HG02852 (cell line): ENCODE measurements around the gene OCEL1.
A peak's percentile ranks its signal among the peaks of the same experiment; 100 is the strongest.

Experiments
- ATAC-seq: cut with Tn5 transposase; IDR thresholded peaks from one replicate; pipeline ENCODE4 v1.9.1; 2021; ENCODE audit warnings: mild to moderate bottlenecking, moderate library complexity; ENCODE audit not compliant: unreplicated experiment

Gene OCEL1

DNA sequence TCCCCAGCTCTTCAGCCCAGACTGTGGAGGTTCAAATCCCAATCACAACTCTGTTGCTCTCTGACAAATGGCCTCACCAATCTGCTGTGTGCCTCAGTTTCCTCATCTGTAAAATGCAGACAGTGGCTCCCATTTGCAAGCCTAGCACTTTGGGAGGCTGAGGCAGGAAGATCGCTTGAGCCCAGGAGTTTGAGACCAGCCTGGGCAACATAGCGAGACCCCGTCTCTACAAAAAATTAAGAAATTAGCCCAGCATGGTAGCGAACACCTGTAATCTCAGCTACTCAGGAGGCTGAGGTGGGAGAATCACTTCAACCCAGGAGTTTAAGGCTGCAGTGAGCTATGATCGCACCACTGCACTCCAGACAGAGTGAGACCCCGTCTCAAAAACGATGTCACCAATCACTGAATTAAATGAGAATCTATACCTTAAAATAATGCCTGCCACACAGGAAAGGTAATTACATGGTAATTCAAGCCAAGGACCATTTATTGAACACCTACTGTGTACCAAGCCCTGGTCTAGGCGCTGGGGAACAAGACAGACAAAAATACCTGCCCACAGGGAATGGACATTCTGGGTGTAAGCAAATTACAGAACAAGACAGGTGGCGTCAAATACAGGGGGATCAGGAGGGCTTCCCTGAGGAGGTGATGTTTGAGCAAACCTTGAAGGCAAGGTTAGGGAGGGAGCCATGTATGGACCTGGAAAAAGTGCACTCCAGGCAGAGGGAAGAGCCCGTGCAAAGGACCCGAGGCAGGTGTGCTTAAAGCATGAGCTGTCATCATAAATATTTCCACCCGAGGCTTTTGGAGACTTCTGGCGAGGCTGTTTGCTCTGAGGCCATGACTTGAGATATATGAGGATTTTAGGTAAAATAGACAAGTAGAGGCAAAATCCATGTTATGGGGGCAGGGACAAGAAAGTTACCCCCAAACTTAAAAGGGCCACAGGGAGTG, 12.0 kb downstream of the OCEL1 start:
- no peak for ATAC-seq

- ATAC-seq = no peak
Measured at GRCh38 chr19:17240062-17240752, 14.2 kb downstream of the OCEL1 start.

DNA sequence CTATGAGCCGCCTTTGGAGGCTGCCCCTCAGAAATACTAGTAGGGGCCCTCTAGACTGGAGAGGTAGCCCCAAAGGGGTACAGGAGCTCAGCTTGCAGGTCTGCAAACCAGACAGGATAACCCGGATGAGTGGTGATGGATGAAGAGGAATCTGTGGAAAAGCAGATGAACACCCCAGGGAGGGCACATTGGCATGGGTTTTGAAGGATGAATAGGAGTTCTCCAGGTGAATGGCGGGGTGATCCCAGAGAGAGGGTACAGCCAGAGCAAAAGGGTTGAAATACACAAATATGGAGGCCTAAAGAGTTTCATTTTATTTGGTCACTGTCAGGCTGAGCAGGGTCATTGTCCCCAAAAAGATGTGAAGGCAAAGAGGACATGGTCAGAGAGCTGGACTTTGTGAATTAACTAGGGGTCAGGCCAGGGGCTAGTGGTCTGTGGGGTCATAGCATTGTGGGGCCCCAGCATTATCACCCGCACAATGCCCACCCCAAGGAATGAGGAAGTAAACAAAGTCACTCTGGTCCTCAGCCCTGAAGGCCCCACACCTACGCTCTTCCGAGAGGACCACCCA, 14.9 kb downstream of the OCEL1 start:
- ATAC-seq = no peak

- no peak for ATAC-seq
Measured at GRCh38 chr19:17242431-17243208, 16.6 kb downstream of the OCEL1 start.

GRCh38 chr19:17243211-17243829, 17.3 kb downstream of the OCEL1 start:
- no peak for ATAC-seq

DNA sequence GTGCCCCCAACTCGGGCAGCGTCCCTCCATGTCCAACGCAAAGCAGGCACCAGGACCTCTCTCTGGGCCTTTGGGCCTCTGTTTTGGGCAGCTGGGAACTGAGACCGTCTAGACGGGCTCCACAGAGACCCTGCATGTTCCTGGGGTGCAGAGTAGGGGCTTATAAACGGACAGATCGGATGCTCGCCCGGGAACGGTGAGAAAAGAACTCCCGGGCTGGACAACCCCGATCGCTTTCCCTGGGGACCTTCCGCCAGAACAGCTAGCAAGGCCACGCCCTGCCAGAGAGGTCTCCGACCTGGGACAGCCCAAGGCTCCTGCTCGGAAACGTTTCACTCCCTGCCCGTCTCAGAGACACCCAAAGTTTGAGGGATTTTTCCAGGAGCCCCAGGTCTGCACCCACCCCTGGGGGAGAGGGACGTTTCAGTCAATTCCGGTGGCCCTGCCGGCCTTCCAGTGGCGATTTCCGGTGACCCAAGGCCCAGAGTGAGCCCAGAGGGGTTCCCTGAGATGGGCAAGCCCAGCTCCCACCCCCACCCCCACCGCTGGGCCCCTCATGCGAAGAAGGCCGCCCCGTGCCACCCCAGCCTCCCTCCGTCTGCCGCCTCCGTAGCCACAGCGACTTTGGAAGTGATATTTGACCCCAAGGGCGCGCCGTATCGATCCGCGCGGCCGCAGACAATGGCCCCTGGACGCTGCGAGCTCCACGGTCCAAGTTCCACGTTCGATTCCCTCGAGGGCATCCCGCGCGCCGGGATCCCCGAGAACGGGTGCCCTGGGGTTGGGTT, 18.0 kb downstream of the OCEL1 start:
- ATAC-seq = no peak

DNA sequence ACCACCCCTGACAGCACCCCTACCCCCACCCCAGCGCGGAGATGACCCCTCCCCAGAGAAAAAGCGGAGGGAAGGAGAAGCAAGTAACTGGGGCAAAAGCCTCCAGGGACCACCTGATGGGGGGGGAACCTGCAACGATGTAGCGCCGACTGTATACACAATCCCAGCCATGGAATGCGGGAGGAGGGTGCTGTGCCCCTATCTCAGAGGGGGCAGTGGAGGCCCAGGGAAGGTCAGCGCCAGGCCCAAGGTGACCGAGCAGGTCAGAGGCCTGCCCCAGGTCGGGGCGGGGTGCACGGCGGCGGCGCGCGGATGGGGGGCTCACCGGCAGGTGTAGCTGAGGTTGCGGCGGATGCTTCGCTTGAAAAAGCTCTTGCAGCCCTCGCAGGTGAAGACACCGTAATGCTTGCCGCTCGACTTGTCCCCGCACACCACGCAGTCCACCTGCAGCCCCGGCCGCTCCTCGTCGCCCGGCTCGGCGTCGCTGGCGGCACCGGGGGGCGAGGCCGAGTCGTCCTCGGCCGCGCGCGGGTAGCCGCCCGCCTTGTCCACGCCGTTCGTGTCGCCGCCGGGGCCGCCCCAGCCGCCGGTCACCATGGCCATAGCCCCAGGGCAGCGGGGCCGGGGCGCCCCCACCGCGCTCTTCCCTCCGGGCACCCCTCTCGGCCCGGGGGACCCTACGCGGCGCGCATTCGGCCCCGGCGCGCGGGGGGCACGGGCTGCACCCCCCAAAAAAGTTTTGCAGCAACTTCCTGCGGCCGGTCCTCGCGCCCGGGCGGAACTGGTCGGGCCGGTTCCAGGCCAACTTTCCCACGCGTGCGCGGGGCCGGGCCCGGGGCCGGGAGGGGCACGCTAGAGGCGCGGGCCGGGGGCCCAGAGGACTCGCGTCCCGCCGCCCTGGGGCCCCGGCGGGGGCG, 18.9 kb downstream of the OCEL1 start:
- ATAC-seq = peak; percentile 7

DNA sequence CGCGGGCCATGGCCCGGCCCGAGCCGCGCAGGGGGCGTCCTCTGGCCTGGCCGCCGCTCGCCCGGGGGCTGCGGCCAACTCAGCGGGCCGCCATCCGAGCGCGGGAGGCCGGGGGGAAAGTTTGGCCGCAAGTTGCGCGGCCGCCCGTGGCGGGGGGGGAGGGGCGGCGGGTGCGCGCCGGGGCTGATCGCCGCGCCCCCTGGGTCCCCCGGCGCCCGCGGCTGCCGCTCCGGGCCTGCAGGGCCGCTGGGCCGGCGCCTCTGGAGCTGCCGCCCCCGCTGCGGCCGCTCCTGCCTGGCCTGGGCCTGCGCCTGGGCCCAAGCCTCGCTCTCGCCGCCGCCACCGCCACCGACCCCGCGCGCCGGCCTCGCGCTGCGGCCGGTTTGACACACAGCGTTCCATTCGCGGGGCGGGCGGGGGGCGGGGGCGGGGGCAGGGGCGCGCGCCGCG, 19.5 kb downstream of the OCEL1 start, which contains the start of gene NR2F6:
Gene NR2F6, minus strand, starts transcription at position 385 of the 450 bp plus-strand sequence. CDS start 699 bp downstream, outside the sequence.
- peak; percentile 25 for ATAC-seq

DNA sequence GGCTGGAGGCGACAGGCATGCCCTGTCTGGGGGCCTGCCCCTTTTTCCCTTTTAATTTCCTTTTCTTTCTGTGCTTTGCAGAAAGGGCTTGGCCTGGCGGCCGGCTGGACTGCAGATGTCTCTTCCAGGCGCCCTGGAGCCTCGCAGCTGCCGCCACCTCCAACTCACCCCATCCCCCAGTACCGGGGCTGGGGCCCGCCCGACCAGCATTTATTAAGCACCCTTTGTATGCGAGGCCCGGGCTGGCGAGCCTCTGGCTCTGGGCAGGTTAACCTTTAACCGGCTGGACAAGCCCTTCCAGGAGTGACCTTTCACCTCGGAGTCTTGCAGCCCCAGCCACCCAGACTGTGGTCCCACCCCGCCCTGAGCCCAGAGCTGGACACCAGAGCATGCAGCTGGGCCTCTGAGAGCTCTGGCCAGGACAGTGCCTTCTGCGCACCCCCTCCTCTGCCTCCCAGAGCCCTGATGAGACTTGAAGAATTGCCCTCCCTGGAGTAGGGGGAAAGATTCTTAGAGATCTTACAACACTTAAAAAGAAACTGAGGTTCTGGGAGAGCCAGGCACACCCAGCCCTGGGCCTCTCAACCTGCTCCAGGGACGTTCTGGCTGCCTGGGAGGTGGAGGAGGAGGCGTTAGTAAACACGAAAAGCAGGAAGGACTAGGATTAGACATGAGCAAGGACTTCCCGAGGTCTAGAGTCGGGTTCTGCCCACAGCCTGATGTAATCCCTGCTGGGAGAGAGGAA, 20.8 kb downstream of the OCEL1 start:
- no peak for ATAC-seq

GRCh38 chr19:17248011-17248776, 22.2 kb downstream of the OCEL1 start:
- no peak for ATAC-seq

GRCh38 chr19:17249887-17250548, 24.0 kb downstream of the OCEL1 start:
- no peak for ATAC-seq

GRCh38 chr19:17254636-17255035, 28.6 kb downstream of the OCEL1 start:
- ATAC-seq = no peak

DNA sequence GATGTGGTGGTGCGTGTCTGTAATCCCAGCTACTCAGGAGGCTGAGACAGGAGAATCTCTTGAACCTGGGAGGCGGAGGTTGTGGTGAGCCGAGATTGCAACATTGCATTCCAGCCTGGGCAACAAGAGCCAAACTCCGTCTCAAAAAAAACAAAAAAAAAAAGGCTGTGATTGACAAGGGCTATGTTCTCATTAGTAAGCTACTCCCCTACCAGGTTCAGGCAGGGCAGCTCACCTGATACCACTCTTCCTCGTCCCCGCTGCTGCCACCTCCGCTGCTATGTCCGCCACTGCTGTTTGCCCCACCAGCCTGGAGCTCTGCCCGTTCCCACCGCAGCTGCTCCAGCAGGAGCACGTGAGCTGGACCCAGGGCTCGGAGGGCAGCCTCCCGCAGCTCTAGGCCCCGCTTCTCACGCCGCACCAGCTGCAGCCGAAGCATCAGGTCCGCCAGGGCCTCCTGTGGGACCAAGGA, 29.2 kb downstream of the OCEL1 start:
- ATAC-seq = no peak

DNA sequence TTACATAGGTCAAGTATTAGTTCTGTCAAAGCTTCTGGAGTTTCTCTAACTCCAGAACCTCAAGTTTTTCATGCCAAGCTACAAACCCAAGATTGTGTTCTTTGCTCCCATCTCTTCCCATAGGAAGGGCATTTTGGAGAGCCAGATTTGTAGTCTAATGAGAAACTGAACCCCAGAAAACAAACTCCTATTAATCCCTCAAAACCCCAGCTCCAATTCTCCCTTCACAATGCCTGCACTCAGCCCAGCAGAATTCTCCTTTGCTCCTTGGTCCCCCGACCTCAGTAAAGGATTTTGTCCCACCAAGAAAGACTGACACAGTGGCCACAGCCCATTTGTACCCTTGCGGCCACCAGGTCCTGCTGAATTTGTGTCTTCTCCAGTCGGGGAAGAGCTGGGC, 30.1 kb downstream of the OCEL1 start:
- no peak for ATAC-seq

DNA sequence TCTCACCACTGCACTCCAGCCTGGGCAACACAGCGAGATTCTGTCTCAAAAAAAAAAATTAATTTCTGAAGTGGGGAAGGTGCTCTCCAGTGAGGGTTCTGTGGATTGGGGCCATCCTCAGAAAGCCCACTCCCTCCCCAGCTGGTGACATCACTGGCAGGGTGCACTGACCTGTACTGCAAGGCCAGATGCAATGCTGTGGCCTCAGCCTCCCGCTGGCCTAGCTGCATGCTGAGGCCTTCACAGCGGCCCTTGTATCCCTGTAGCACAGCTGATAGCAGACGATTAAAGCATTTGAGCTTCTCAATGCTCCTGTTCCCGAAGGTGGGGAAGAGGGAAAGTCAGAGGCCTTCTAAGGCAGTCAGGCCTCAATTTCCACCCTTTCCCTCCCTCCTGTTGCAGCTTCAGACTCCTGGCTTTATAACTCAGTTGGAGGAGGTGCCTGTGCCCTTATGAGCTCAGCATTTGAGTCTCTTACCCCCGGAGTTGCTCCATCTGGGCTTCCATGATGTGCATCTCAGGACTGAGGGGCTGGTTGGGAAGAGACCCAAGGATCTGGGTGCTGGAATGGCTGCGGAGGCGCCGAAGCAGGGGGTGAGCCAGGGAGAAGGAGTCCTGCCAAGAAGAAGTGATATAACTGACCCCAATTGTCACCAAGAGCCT, 33.2 kb downstream of the OCEL1 start:
- no peak for ATAC-seq

DNA sequence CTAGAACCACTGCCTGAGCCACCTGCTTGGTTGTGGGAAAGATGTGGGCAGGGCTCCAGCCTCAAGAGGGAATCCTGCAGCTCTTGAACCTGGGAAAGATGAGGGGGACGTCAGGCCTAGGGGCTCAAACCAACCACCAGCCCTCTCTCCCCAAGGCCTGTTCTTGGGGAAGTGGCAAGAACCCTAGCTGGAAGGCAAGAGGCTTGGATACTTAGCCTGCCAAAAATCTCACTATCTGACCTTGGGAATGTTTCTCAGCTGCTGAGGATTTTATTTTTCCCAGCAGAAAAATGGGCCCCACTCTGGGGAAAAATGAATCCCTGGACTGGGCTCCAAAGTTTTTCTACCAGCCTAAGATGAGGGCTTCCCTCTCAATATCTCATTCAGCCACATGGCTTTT, 33.9 kb downstream of the OCEL1 start:
- no peak for ATAC-seq
